HCT116 (cell line): Measurements from ENCODE around the gene NAALAD2. TPM values are rescaled to one million over a fixed set of nuclear protein-coding genes. Genes with fewer than 3 reads are reported as not detected.
"Not testable (repeated sequence)": the region's sequence is repeated elsewhere in the genome, so short reads cannot be mapped to it uniquely, and the experiment has no call there.

ENCODE experiments used
- ATAC-seq: fragments of 200-7000 bp; cut with Tn5 transposase; 2 replicates; pipeline ENCODE4 v1.9.1; 2020; ENCODE audit warnings: mild to moderate bottlenecking, moderate library complexity
- BruUV-seq: library from RNA; stranded (reverse); fragments of 400-500 nt; replicated peaks from 2 replicates; lab custom pipeline; 2021; lab: Mats Ljungman, UMichigan
- CTCF ChIA-PET: fragments of 300-600 bp; sonication (Branson Sonifier 250); formaldehyde crosslinking; loops from one replicate; lab custom pipeline; 2021; ENCODE audit warnings: antibody characterized with exemption; lab: Charles Lee
- POLR2A ChIA-PET: fragments of 300-600, 350-600 bp; sonication (Branson Sonifier 250); formaldehyde crosslinking; loops from one replicate; lab custom pipeline; 2021; ENCODE audit warnings: antibody characterized with exemption; lab: Charles Lee
- RAD21 ChIA-PET, 2 experiments: fragments of 300-600 bp; sonication (Branson Sonifier 250); formaldehyde crosslinking; loops; one replicate each; lab custom pipeline; 2023; ENCODE audit warnings: low total read pairs in 2 of 2; ENCODE audit not compliant: uncharacterized antibody in 2 of 2, unreplicated experiment in 2 of 2, low non-redundant PET in 1 of 2; lab: Charles Lee
- DNase-seq: peaks from one replicate; pipeline ENCODE4 v3.0.0-alpha.2; 2010; ENCODE audit warnings: low read depth, low spot score
- H2AFZ ChIP-seq: fragments of 200-600 bp; shearing (Covaris generic), sonication (generic); 2 replicates; pipeline ENCODE4 v1.6.1; 2017; ENCODE audit warnings: low read depth, mixed run types, mixed read lengths, antibody characterized with exemption, low read length; ENCODE audit not compliant: poor library complexity, severe bottlenecking
- H3K27ac ChIP-seq: 2 replicates; pipeline ENCODE4 v1.5.1; 2012; ENCODE audit warnings: low read depth, low read length
- H3K27me3 ChIP-seq: fragments of 200-600 bp; sonication (generic); 2 replicates; pipeline ENCODE4 v1.6.1; 2016; ENCODE audit warnings: mixed run types, low read length, mixed read lengths; ENCODE audit not compliant: insufficient read depth
- H3K36me3 ChIP-seq, 2 experiments: fragments of 200-500 bp in 1 of 2; fragments of 200-600 bp in 1 of 2; sonication (Bioruptor generic) in 1 of 2; sonication (generic) in 1 of 2; 2 replicates each; pipeline versions ENCODE4 v1.5.1 to v1.6.1; 2014 to 2016; ENCODE audit warnings: low read length in 2 of 2, inconsistent platforms in 1 of 2, mixed read lengths in 1 of 2, mixed run types in 1 of 2; ENCODE audit not compliant: insufficient read depth in 2 of 2, control insufficient read depth in 1 of 2
- H3K4me1 ChIP-seq, 2 experiments: fragments of 200-600 bp in 1 of 2; sonication (generic) in 1 of 2; 2 replicates each; pipeline versions ENCODE4 v1.5.1 to v1.6.1; 2012 to 2017; ENCODE audit warnings: low read length in 2 of 2, inconsistent platforms in 1 of 2, mild to moderate bottlenecking in 1 of 2, mixed read lengths in 1 of 2, mixed run types in 1 of 2, moderate library complexity in 1 of 2; ENCODE audit not compliant: insufficient read depth in 2 of 2, control insufficient read depth in 1 of 2
- H3K4me2 ChIP-seq: fragments of 200-600 bp; sonication (generic); 2 replicates; pipeline ENCODE4 v1.6.1; 2017; ENCODE audit warnings: mixed run types, low read length, mixed read lengths
- H3K4me3 ChIP-seq, 2 experiments: fragments of 200-600 bp in 1 of 2; sonication (generic) in 1 of 2; replicated peaks in 1 of 2; 2 replicates each; pipeline ENCODE4 v1.5.1; 2011 to 2016; ENCODE audit warnings: low read length in 2 of 2, control low read depth in 1 of 2, low read depth in 1 of 2, mild to moderate bottlenecking in 1 of 2, mixed read lengths in 1 of 2, mixed run types in 1 of 2
- H3K79me2 ChIP-seq: fragments of 200-600 bp; sonication (generic); 2 replicates; pipeline ENCODE4 v1.6.1; 2017; ENCODE audit warnings: mild to moderate bottlenecking, mixed run types, low read length, moderate library complexity, mixed read lengths; ENCODE audit not compliant: insufficient read depth
- H3K9ac ChIP-seq: fragments of 200-600 bp; sonication (generic); 2 replicates; pipeline ENCODE4 v1.6.1; 2016; ENCODE audit warnings: low read length, mixed read lengths
- H3K9me2 ChIP-seq: fragments of 200-600 bp; sonication (generic), shearing (Covaris generic); 2 replicates; pipeline ENCODE4 v1.6.1; 2017; ENCODE audit warnings: mixed run types, mild to moderate bottlenecking, moderate library complexity; ENCODE audit not compliant: insufficient read depth
- H3K9me3 ChIP-seq, 2 experiments: fragments of 200-500 bp in 1 of 2; fragments of 200-600 bp in 1 of 2; sonication (Bioruptor generic) in 1 of 2; sonication (generic) in 1 of 2; 2 replicates each; pipeline ENCODE4 v1.6.1; 2014 to 2017; ENCODE audit warnings: low read length in 2 of 2, mixed read lengths in 2 of 2, inconsistent platforms in 1 of 2, low read depth in 1 of 2, mild to moderate bottlenecking in 1 of 2, mixed run types in 1 of 2, moderate library complexity in 1 of 2; ENCODE audit not compliant: control insufficient read depth in 1 of 2, insufficient read depth in 1 of 2
- H4K20me1 ChIP-seq: fragments of 200-600 bp; sonication (generic), shearing (Covaris generic); 2 replicates; pipeline ENCODE4 v1.6.1; 2017; ENCODE audit warnings: mixed run types, mild to moderate bottlenecking, moderate library complexity; ENCODE audit not compliant: insufficient read depth
- EGR1 ChIP-seq: IDR thresholded peaks from 2 replicates; pipeline ENCODE4 v1.6.1; 2012; ENCODE audit warnings: low read depth
- EZH2 ChIP-seq: fragments of 200-600 bp; sonication (generic); IDR thresholded peaks from 2 replicates; pipeline ENCODE4 v1.6.1; 2017; ENCODE audit warnings: antibody characterized with exemption, mixed run types
- EZH2phosphoT487 ChIP-seq: fragments of 200-600 bp; IDR thresholded peaks from 2 replicates; pipeline ENCODE4 v1.6.1; 2018; ENCODE audit warnings: antibody characterized with exemption, borderline replicate concordance
- FOSL1 ChIP-seq: IDR thresholded peaks from 2 replicates; pipeline ENCODE4 v1.6.1; 2012; ENCODE audit warnings: low read depth
- JUND ChIP-seq: IDR thresholded peaks from 2 replicates; pipeline ENCODE4 v1.6.1; 2012
- POLR2A ChIP-seq: IDR thresholded peaks from 2 replicates; pipeline ENCODE4 v1.7.0; 2011; ENCODE audit warnings: borderline replicate concordance; ENCODE audit not compliant: insufficient read depth, insufficient read length; ENCODE audit errors: extremely low read depth
- SP1 ChIP-seq: IDR thresholded peaks from 2 replicates; pipeline ENCODE4 v1.6.1; 2012; ENCODE audit warnings: low read depth
- SRF ChIP-seq: IDR thresholded peaks from 2 replicates; pipeline ENCODE4 v1.6.1; 2012; ENCODE audit warnings: low read depth
- TCF7L2 ChIP-seq: IDR thresholded peaks from 2 replicates; pipeline ENCODE4 v1.7.0; 2011; ENCODE audit warnings: borderline replicate concordance, inconsistent platforms; ENCODE audit not compliant: insufficient read depth, insufficient read length; ENCODE audit errors: extremely low read depth
- YY1 ChIP-seq: IDR thresholded peaks from 2 replicates; pipeline ENCODE4 v1.6.1; 2011; ENCODE audit warnings: low read length, low read depth, moderate library complexity, mild to moderate bottlenecking; ENCODE audit not compliant: insufficient replicate concordance; ENCODE audit errors: extremely low read depth
- intact Hi-C: fragments of 100-400 bp; cut with micrococcal nuclease; formaldehyde crosslinking; loops from 2 replicates; pipeline ENCODE4 v1.10.0; 2022
- total RNA-seq: library from RNA; stranded (reverse); gene quantifications from one replicate; pipeline ENCODE4 v1.2.1, GENCODE V29; 2021; ENCODE audit not compliant: unreplicated experiment
- TF ChIP-seq, protein P1 (sequence below): IDR thresholded peaks from 2 replicates; pipeline ENCODE4 v1.6.1; 2012; ENCODE audit warnings: low read depth

Gene NAALAD2
- total RNA-seq, 1 experiment from 2014 or later: not detected

- BruUV-seq: no TSS peak
- no peak overlapping the region for H3K9ac ChIP-seq
- POLR2A ChIA-PET: no interaction called here
- H3K4me1 ChIP-seq: no peaks in the 10 kb centered on the region
- no peak overlapping the region for H3K4me2 ChIP-seq
- intact Hi-C loops: no loop called here
- H3K4me3 ChIP-seq: no peak overlapping the region
- CTCF ChIA-PET: no interaction called here
- H4K20me1 ChIP-seq: no peaks in the 10 kb centered on the region
- no peak for TF ChIP-seq JUND
- no peak for TF ChIP-seq EZH2phosphoT487
- TF ChIP-seq EGR1: no peak
- no peak for TF ChIP-seq SP1
- no peak for TF ChIP-seq FOSL1
- no peak for TF ChIP-seq EZH2
- no peak for TF ChIP-seq SRF
- TF ChIP-seq YY1: no peak
- TF ChIP-seq POLR2A: no peak
- TF ChIP-seq TCF7L2: no peak
- TF ChIP-seq, protein P1, sequence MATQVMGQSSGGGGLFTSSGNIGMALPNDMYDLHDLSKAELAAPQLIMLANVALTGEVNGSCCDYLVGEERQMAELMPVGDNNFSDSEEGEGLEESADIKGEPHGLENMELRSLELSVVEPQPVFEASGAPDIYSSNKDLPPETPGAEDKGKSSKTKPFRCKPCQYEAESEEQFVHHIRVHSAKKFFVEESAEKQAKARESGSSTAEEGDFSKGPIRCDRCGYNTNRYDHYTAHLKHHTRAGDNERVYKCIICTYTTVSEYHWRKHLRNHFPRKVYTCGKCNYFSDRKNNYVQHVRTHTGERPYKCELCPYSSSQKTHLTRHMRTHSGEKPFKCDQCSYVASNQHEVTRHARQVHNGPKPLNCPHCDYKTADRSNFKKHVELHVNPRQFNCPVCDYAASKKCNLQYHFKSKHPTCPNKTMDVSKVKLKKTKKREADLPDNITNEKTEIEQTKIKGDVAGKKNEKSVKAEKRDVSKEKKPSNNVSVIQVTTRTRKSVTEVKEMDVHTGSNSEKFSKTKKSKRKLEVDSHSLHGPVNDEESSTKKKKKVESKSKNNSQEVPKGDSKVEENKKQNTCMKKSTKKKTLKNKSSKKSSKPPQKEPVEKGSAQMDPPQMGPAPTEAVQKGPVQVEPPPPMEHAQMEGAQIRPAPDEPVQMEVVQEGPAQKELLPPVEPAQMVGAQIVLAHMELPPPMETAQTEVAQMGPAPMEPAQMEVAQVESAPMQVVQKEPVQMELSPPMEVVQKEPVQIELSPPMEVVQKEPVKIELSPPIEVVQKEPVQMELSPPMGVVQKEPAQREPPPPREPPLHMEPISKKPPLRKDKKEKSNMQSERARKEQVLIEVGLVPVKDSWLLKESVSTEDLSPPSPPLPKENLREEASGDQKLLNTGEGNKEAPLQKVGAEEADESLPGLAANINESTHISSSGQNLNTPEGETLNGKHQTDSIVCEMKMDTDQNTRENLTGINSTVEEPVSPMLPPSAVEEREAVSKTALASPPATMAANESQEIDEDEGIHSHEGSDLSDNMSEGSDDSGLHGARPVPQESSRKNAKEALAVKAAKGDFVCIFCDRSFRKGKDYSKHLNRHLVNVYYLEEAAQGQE: no peak
- H2AFZ ChIP-seq: no peak overlapping the region
- no peak overlapping the region for H3K27ac ChIP-seq
- no peaks in the 10 kb centered on the region for H3K9me2 ChIP-seq
- H3K9me3 ChIP-seq: no peaks in the 10 kb centered on the region
- ATAC-seq: no peak
- H3K36me3 ChIP-seq: no peaks in the 10 kb centered on the region
- no peaks in the 10 kb centered on the region for H3K79me2 ChIP-seq
- H3K27me3 ChIP-seq: 0 out of 2 replicates have a peak, but pooled peaks cover 1% of the 10 kb centered on the region
- DNase-seq: no peak
- RAD21 ChIA-PET: no interaction called here
These were observed 102.5 kb downstream of the NAALAD2 start for GRCh38 chr11:90237004-90237403.

DNA sequence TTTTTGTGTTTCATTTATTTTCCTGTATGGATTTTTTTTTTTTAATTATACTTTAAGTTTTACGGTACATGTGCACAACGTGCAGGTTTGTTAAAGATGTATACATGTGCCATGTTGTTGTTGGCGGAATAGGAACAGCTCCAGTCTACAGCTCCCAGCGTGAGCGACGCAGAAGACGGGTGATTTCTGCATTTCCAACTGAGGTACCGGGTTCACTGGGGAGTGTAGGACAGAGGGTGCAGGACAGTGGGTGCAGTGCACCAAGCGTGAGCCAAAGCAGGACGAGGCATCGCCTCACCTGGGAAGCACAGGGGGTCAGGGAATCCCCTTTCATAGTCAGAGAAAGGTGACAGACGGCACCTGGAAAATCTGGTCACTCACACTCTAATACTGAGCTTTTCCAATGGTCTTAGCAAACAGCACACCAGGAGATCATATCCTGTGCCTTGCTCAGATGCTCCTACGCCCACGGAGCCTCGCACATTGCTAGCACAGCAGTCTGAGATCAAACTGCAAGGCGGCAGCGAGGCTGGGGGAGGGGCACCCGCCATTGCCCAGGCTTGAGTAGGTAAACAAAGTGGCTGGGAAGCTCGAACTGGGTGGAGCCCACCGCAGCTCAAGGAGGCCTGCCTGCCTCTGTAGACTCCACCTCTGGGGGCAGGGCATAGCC, 105.6 kb downstream of the NAALAD2 start:
- H3K27ac ChIP-seq, RAD21 ChIA-PET, intact Hi-C loops, BruUV-seq, H2AFZ ChIP-seq, H3K9me2 ChIP-seq, DNase-seq, H3K79me2 ChIP-seq, H3K9ac ChIP-seq, H4K20me1 ChIP-seq, CTCF ChIA-PET, POLR2A ChIA-PET, H3K9me3 ChIP-seq, H3K4me1 ChIP-seq, H3K4me3 ChIP-seq, H3K36me3 ChIP-seq, H3K27me3 ChIP-seq, ATAC-seq, H3K4me2 ChIP-seq: not testable (repeated sequence)
